K562 (cell line): ENCODE data around the gene ACTR3. TPM values are rescaled to one million over a fixed set of nuclear protein-coding genes. Genes with fewer than 3 reads are reported as not detected.

Experiments
- ATAC-seq: fragments of 200-7000 bp; cut with Tn5 transposase; 3 replicates; pipeline ENCODE4 v1.9.1; 2020; ENCODE audit warnings: moderate library complexity
- BruUV-seq: library from RNA; stranded (reverse); fragments of 400-500 nt; replicated peaks from 2 replicates; lab custom pipeline; 2021; lab: Mats Ljungman, UMichigan
- CTCF ChIA-PET: fragments of 300-600 bp; formaldehyde crosslinking; extraction: SDS; loops from one replicate; lab custom pipeline; 2021; ENCODE audit warnings: low intra/inter-chr PET ratio; lab: Yijun Ruan, JAX
- POLR2A ChIA-PET: fragments of 300-600, 350-650 bp; sonication (Branson Sonifier 250); formaldehyde crosslinking; extraction: SDS; loops from one replicate; lab custom pipeline; 2021; ENCODE audit warnings: antibody characterized with exemption, inconsistent platforms; lab: Yijun Ruan, JAX
- DNase-seq, 4 experiments: peaks; one replicate each; pipeline versions ENCODE4 v3.0.0 to v3.0.0-alpha.2; 2011 to 2018; ENCODE audit warnings: low spot score in 3 of 4, mixed read lengths in 3 of 4; ENCODE audit errors: extremely low read depth in 1 of 4
- FAIRE-seq: peaks from 2 replicates; lab custom pipeline; 2011; peaks lifted over from hg19 to GRCh38; lab: Jason Lieb, UNC
- H2AFZ ChIP-seq: 2 replicates; pipeline ENCODE4 v1.6.0; 2011; ENCODE audit warnings: low read depth, low read length, control low read depth, inconsistent platforms
- H3K27ac ChIP-seq: fragments of 200-600 bp; 3 replicates; pipeline ENCODE4 v1.8.0; 2011; ENCODE audit warnings: low read depth, mild to moderate bottlenecking, control low read depth, inconsistent platforms, low read length, moderate library complexity, mixed read lengths; ENCODE audit errors: extremely low read depth
- H3K27me3 ChIP-seq, 2 experiments: fragments of 300-600 bp in 1 of 2; 2 replicates in 1 of 2; 3 replicates in 1 of 2; pipeline versions ENCODE4 v1.6.0 to v1.8.0; 2011; ENCODE audit warnings: inconsistent platforms in 2 of 2, low read length in 2 of 2, mild to moderate bottlenecking in 1 of 2, mixed read lengths in 1 of 2, moderate library complexity in 1 of 2; ENCODE audit not compliant: control insufficient read depth in 2 of 2, insufficient read depth in 2 of 2
- H3K36me3 ChIP-seq: fragments of 300-600 bp; 3 replicates; pipeline ENCODE4 v1.8.0; 2011; ENCODE audit warnings: mild to moderate bottlenecking, low read length, inconsistent platforms; ENCODE audit not compliant: control insufficient read depth, insufficient read depth
- H3K4me1 ChIP-seq, 2 experiments: fragments of 200-600 bp in 1 of 2; replicated peaks in 1 of 2; 2 replicates in 1 of 2; 3 replicates in 1 of 2; pipeline versions ENCODE4 v1.5.1 to v1.8.0; 2011; ENCODE audit warnings: inconsistent platforms in 2 of 2, low read length in 2 of 2, mild to moderate bottlenecking in 1 of 2, mixed read lengths in 1 of 2, moderate library complexity in 1 of 2; ENCODE audit not compliant: control insufficient read depth in 2 of 2, insufficient read depth in 2 of 2
- H3K4me2 ChIP-seq: 2 replicates; pipeline ENCODE4 v1.6.1; 2011; ENCODE audit warnings: low read length, control low read depth, inconsistent platforms, mixed read lengths; ENCODE audit not compliant: insufficient read depth
- H3K4me3 ChIP-seq: fragments of 200-600 bp; sonication (generic), shearing (Covaris generic); 2 replicates; pipeline ENCODE4 v1.5.1; 2016; ENCODE audit warnings: control low read depth, inconsistent platforms
- H3K79me2 ChIP-seq: fragments of 200-600 bp; 3 replicates; pipeline ENCODE4 v1.8.0; 2011; ENCODE audit warnings: low read length, inconsistent platforms; ENCODE audit not compliant: control insufficient read depth, insufficient read depth
- H3K9ac ChIP-seq, 2 experiments: 2 replicates each; pipeline versions ENCODE4 v1.6.0 to v1.6.1; 2011; ENCODE audit warnings: low read depth in 2 of 2, low read length in 2 of 2, control low read depth in 1 of 2, inconsistent platforms in 1 of 2, mild to moderate bottlenecking in 1 of 2, mixed read lengths in 1 of 2; ENCODE audit not compliant: insufficient read depth in 1 of 2
- H3K9me1 ChIP-seq: one replicate; pipeline ENCODE4 v1.6.0; 2011; ENCODE audit warnings: inconsistent platforms, mild to moderate bottlenecking, low read length, moderate library complexity; ENCODE audit not compliant: control insufficient read depth, insufficient read depth
- H3K9me3 ChIP-seq: replicated peaks from 2 replicates; pipeline ENCODE4 v1.5.1; 2011; ENCODE audit warnings: low read depth, low read length, inconsistent platforms; ENCODE audit not compliant: control insufficient read depth, insufficient read depth
- H4K20me1 ChIP-seq: replicated peaks from 2 replicates; pipeline ENCODE4 v1.6.1; 2011; ENCODE audit warnings: low read length, inconsistent platforms, mixed read lengths; ENCODE audit not compliant: control insufficient read depth, insufficient read depth
- HLTF ChIP-seq: fragments of 450-650 bp; IDR thresholded peaks from 2 replicates; pipeline ENCODE4 v1.6.1; 2016
- POLR2H ChIP-seq: IDR thresholded peaks from 2 replicates; pipeline ENCODE4 v1.6.1; 2016; ENCODE audit warnings: missing genetic modification characterization, low read depth, mild to moderate bottlenecking, control low read depth, missing compliant biosample characterization, moderate library complexity
- RBM25 ChIP-seq: fragments of 200-400 bp; formaldehyde crosslinking; IDR thresholded peaks from 2 replicates; pipeline ENCODE4 v1.6.1; 2018; ENCODE audit warnings: low read length, low read depth, moderate library complexity; ENCODE audit not compliant: severe bottlenecking
- SMAD3 ChIP-seq: fragments of 450-650 bp; formaldehyde crosslinking; conservative IDR thresholded peaks from 2 replicates; pipeline ENCODE4 v1.4.0; 2020; ENCODE audit warnings: mild to moderate bottlenecking
- SPI1 ChIP-seq: IDR thresholded peaks from 2 replicates; pipeline ENCODE4 v1.6.1; 2011; ENCODE audit warnings: low read depth, low read length, control low read depth, borderline replicate concordance
- ZBTB17 ChIP-seq: fragments of 450-650 bp; formaldehyde crosslinking; IDR thresholded peaks from 2 replicates; pipeline ENCODE4 v1.4.0; 2020; ENCODE audit warnings: mild to moderate bottlenecking
- ZNF3 ChIP-seq: fragments of 250-450 bp; sonication (Bioruptor Pico); IDR thresholded peaks from 2 replicates; pipeline ENCODE4 v1.5.0; 2021; ENCODE audit warnings: mild to moderate bottlenecking, moderate library complexity
- ZNF436 ChIP-seq: fragments of 250-450, 450-650 bp; sonication (Bioruptor Pico); formaldehyde crosslinking; IDR thresholded peaks from 2 replicates; pipeline ENCODE4 v1.7.0; 2020; ENCODE audit warnings: mild to moderate bottlenecking
- WGBS: fragments of 100-300 bp; shearing (Covaris generic); methylation state at CpG from one replicate; pipeline ENCODE4 v1.1.6; 2016; ENCODE audit warnings: low coverage, mixed read lengths; ENCODE audit not compliant: insufficient coverage; ENCODE audit errors: missing lambda C conversion rate; 5-methylcytosine and 5-hydroxymethylcytosine counted together
- in situ Hi-C: fragments of 300-500 bp; cut with MboI; formaldehyde crosslinking; loops from 4 replicates; pipeline ENCODE4 v1.15.0; 2018; ENCODE audit warnings: inconsistent platforms, mixed read lengths
- intact Hi-C: fragments of 100-400 bp; cut with micrococcal nuclease; formaldehyde crosslinking; loops from 2 replicates; pipeline ENCODE4 v1.14.2; 2022
- polyA plus RNA-seq, 8 experiments: library from polyadenylated mRNA; depleted of rRNA in 4 of 8; stranded (reverse) in 5 of 8; unstranded in 3 of 8; fragments of >200 nt; fragmentation: Nextera tagmentation in 2 of 8; fragmentation: Illumina TruSeq in 1 of 8; extraction: Ambion mirVana in 2 of 8; extraction: Trizol in 1 of 8; gene quantifications; 2 replicates each; pipeline versions ENCODE4 v1.2.1 to v1.2.3, GENCODE V29; 2011 to 2014; ENCODE audit warnings: inconsistent platforms in 1 of 8, missing spikeins in 1 of 8
- total RNA-seq, 7 experiments: library from RNA; depleted of rRNA in 6 of 7; stranded (reverse); fragments of >200 nt in 6 of 7; fragmentation: Illumina TruSeq in 2 of 7; extraction: Trizol in 2 of 7; gene quantifications; 2 replicates each; pipeline versions ENCODE4 v1.2.1 to v1.2.3, GENCODE V29; 2011 to 2021; ENCODE audit warnings: low replicate concordance in 1 of 7
- TF ChIP-seq, protein P1 (sequence below): fragments of 200-800 bp; sonication (Bioruptor generic); IDR thresholded peaks from 2 replicates; pipeline ENCODE4 v1.6.1; 2017; ENCODE audit warnings: missing genetic modification characterization, missing compliant biosample characterization

Gene ACTR3
- total and polyA plus RNA-seq, 9 of the 15 experiments (the other 6 are each of a cell fraction or from before 2014, with no cell fraction given): 49.0 to 354 (median 249) TPM

DNA sequence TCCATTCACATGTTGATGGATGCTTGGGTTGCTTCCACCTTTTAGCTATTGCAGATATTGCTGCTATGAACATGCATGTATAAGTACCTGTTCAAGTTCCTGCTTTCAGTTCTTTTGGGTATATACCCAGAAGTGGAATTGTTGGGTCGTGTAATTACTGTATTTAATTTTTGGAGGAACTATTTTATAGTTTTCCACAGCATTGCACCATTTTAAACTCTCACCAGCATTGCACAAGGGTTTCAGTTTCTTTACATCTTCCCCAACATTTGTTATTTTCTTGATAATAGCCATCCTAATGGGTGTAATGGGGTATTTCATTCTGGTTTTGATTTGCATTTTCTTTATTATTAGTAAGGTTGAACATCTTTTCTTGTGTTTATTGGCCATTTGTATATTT, 16.0 kb downstream of the ACTR3 start (continued):
- TF ChIP-seq HLTF (no peak), POLR2H (tag) (no peak), ZNF436 (CRISPR knock-in tag) (no peak)
- TF ChIP-seq, protein P1, sequence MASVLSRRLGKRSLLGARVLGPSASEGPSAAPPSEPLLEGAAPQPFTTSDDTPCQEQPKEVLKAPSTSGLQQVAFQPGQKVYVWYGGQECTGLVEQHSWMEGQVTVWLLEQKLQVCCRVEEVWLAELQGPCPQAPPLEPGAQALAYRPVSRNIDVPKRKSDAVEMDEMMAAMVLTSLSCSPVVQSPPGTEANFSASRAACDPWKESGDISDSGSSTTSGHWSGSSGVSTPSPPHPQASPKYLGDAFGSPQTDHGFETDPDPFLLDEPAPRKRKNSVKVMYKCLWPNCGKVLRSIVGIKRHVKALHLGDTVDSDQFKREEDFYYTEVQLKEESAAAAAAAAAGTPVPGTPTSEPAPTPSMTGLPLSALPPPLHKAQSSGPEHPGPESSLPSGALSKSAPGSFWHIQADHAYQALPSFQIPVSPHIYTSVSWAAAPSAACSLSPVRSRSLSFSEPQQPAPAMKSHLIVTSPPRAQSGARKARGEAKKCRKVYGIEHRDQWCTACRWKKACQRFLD (CRISPR knock-in tag): no peak

DNA sequence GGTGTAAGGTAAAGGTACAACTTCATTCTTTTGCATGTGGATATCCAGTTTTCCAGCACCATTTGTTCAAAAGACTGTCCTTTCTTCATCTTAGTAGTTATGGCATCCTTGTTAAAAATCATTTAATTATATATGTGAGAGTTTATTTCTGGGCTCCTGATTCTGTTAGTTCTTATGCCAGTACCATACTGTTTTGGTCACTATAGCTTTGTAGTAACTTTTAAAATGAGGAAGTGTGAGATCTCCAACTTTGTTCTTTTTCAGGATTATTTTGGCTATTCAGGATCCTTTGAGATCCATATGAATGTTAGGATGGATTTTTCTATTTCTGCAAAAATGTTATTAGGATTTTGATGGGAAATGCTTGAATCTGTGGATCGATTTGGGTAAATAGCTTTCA, 16.8 kb downstream of the ACTR3 start:
- H3K36me3 ChIP-seq: peaks cover 16% of the 10 kb centered on the region; the same call in 2 of the 3 replicates
- no peaks in the 10 kb centered on the region for H3K9me3 ChIP-seq
- H3K9me1 ChIP-seq: no peaks in the 10 kb centered on the region
- DNase-seq: no peak
- H3K9ac ChIP-seq: no peak overlapping the region
- ChIA-PET POLR2A (interaction anchor here (0.7 to 3.5 kb wide), 7 partner anchors 8 to 150 kb away, joined by 3 to 39 read pairs (median 4); partner anchors contain the start of genes ACTR3 and SLC35F5), CTCF (no interaction called here)
- ATAC-seq: no peak
- WGBS: 78% methylated on average over 1 of the region's 1 CpG
- peaks cover 100% of the 10 kb centered on the region for H3K79me2 ChIP-seq
- H2AFZ ChIP-seq: no peak overlapping the region
- no peaks in the 10 kb centered on the region for H3K27me3 ChIP-seq
- H3K27ac ChIP-seq: no peak overlapping the region
- intact Hi-C loops (no loop called here), in situ Hi-C loops (no loop called here)
- H3K4me2 ChIP-seq: no peak overlapping the region
- no TSS peak for BruUV-seq
- peaks cover 10% of the 10 kb centered on the region; the same call in 1 of the 2 replicates for H4K20me1 ChIP-seq
- H3K4me1 ChIP-seq: peaks cover 14 to 15% of the 10 kb centered on the region in 2 experiments; a peak in 4 of 5 replicates
- FAIRE-seq: no peak
- TF ChIP-seq SPI1 (peak; percentile 60), ZNF3 (CRISPR knock-in tag) (no peak), SMAD3 (CRISPR knock-in tag) (no peak), ZBTB17 (CRISPR knock-in tag) (no peak), RBM25 (peak; percentile 80)
- H3K4me3 ChIP-seq: no peak overlapping the region
